Sciatic nerve (tissue), 2 donors: Measurements from ENCODE around the gene PRPS2. TPM values are rescaled to one million over a fixed set of nuclear protein-coding genes. Genes with fewer than 3 reads are reported as not detected.

Experiments used
- ATAC-seq: fragments of 200-7000 bp; cut with Tn5 transposase; one replicate; pipeline ENCODE4 v1.9.1; 2020; ENCODE audit warnings: mild to moderate bottlenecking, moderate library complexity
- DNase-seq: peaks from one replicate; pipeline ENCODE4 v3.0.0-alpha.2; 2020; ENCODE audit warnings: low spot score
- intact Hi-C: fragments of 100-400 bp; cut with DNase I; formaldehyde crosslinking; loops from one replicate; pipeline ENCODE4 v1.14.2; 2022
- total RNA-seq: library from RNA; stranded (reverse); fragmentation: NEBNext Ultra II Directional; extraction: Animal tissue kit (Norgen Biotek cat#: 25700); gene quantifications from one replicate; pipeline ENCODE4 v1.2.1, GENCODE V29; 2021
- donor health status: DM: no; HTN: no; CAD: no.
- donor health status: DM: no; HTN: no; CAD: no.

PRPS2 gene
- total RNA-seq, 1 donor from 2014 or later, result 45.1 TPM

GRCh38 chrX:12804655-12805054 lies 13.4 kb downstream of the PRPS2 start:
- intact Hi-C loops, result no loop called here
- DNase-seq, result no peak
- peak; percentile 30 for ATAC-seq

GRCh38 chrX:12805333-12805732 lies 14.1 kb downstream of the PRPS2 start:
- ATAC-seq (no peak), DNase-seq (no peak)
- intact Hi-C loops, result no loop called here

GRCh38 chrX:12811658-12812057 lies 20.4 kb downstream of the PRPS2 start:
- intact Hi-C loops, result no loop called here
- ATAC-seq, result peak; percentile 20
- no peak for DNase-seq

- DNase-seq, result no peak
- intact Hi-C loops, result no loop called here
- peak; percentile 61 for ATAC-seq
Observed at GRCh38 chrX:12814420-12814819, 23.2 kb downstream of the PRPS2 start.

- DNase-seq (no peak), ATAC-seq (no peak)
- intact Hi-C loops, result no loop called here
Observed at GRCh38 chrX:12817528-12817927, 26.3 kb downstream of the PRPS2 start.

GRCh38 chrX:12819222-12819621 lies 28.0 kb downstream of the PRPS2 start:
- no peak for ATAC-seq
- intact Hi-C loops, result no loop called here

GRCh38 chrX:12820737-12821136 lies 29.5 kb downstream of the PRPS2 start:
- DNase-seq (no peak), ATAC-seq (no peak)
- intact Hi-C loops, result no loop called here

More at GRCh38 chrX:12819222-12819621, 28.0 kb downstream of the PRPS2 start:
- DNase-seq, result no peak

- intact Hi-C loops, result no loop called here
- ATAC-seq (no peak), DNase-seq (no peak)
Observed at GRCh38 chrX:12824944-12825343, 33.7 kb downstream of the PRPS2 start.

- no peak for DNase-seq
- no peak for ATAC-seq
- intact Hi-C loops, result no loop called here
Observed at GRCh38 chrX:12825801-12826200, 34.6 kb downstream of the PRPS2 start.

- ATAC-seq (no peak), DNase-seq (no peak)
- intact Hi-C loops, result no loop called here
Observed at GRCh38 chrX:12843061-12843667, 52.0 kb downstream of the PRPS2 start.

- ATAC-seq (no peak), DNase-seq (no peak)
- intact Hi-C loops, result no loop called here
Observed at GRCh38 chrX:12843668-12844279, 52.6 kb downstream of the PRPS2 start.

GRCh38 chrX:12844319-12844718 lies 53.1 kb downstream of the PRPS2 start:
- ATAC-seq (no peak), DNase-seq (no peak)
- intact Hi-C loops, result no loop called here

GRCh38 chrX:12865359-12865758 lies 74.1 kb downstream of the PRPS2 start:
- intact Hi-C loops, result no loop called here
- ATAC-seq (peak; percentile 32), DNase-seq (no peak)

GRCh38 chrX:12866451-12867377 lies 75.5 kb downstream of the PRPS2 start, which contains the start of gene TLR7:
TSS of gene TLR7 (plus strand) at chrX:12867072. CDS start at chrX:12867579, 507 bp downstream.
- no peak for ATAC-seq
- intact Hi-C loops, result no loop called here
- no peak for DNase-seq

- ATAC-seq, result no peak
- DNase-seq, result no peak
- intact Hi-C loops, result no loop called here
Observed at GRCh38 chrX:12867685-12868084, 76.5 kb downstream of the PRPS2 start.

GRCh38 chrX:12868747-12869146 lies 77.5 kb downstream of the PRPS2 start:
- intact Hi-C loops, result no loop called here
- DNase-seq (no peak), ATAC-seq (no peak)

- ATAC-seq (no peak), DNase-seq (no peak)
- intact Hi-C loops, result no loop called here
Observed at GRCh38 chrX:12871257-12871656, 80.0 kb downstream of the PRPS2 start.

- ATAC-seq (no peak), DNase-seq (no peak)
- intact Hi-C loops, result no loop called here
Observed at GRCh38 chrX:12872741-12873140, 81.5 kb downstream of the PRPS2 start.
